Endothelial cell (in vitro differentiated cells): ENCODE measurements around the gene TAS2R43. TPM values are rescaled to one million over a fixed set of nuclear protein-coding genes. Genes with fewer than 3 reads are reported as not detected.
A peak's percentile ranks its signal among the peaks of the same experiment; 100 is the strongest.
"Not testable (repeated sequence)": the region's sequence is repeated elsewhere in the genome, so short reads cannot be mapped to it uniquely, and the experiment has no call there.

ENCODE experiments used
- DNase-seq: peaks from one replicate; pipeline ENCODE4 v3.0.0; 2021; ENCODE audit warnings: low spot score
- H3K27ac Mint-ChIP-seq: one replicate; pipeline ENCODE4 v1.8.0; 2021; ENCODE audit warnings: mixed read lengths, inconsistent platforms; ENCODE audit not compliant: unreplicated experiment
- H3K27me3 Mint-ChIP-seq: one replicate; pipeline ENCODE4 v1.8.0; 2021; ENCODE audit warnings: mild to moderate bottlenecking, moderate library complexity, mixed read lengths, inconsistent platforms; ENCODE audit not compliant: unreplicated experiment
- H3K36me3 Mint-ChIP-seq: one replicate; pipeline ENCODE4 v1.8.0; 2021; ENCODE audit warnings: mild to moderate bottlenecking, low read depth, mixed read lengths, inconsistent platforms; ENCODE audit not compliant: unreplicated experiment
- H3K4me1 Mint-ChIP-seq: one replicate; pipeline ENCODE4 v1.8.0; 2021; ENCODE audit warnings: mild to moderate bottlenecking, mixed read lengths, inconsistent platforms; ENCODE audit not compliant: unreplicated experiment
- H3K4me3 Mint-ChIP-seq: one replicate; pipeline ENCODE4 v1.8.0; 2021; ENCODE audit warnings: mild to moderate bottlenecking, mixed read lengths, inconsistent platforms; ENCODE audit not compliant: unreplicated experiment
- H3K9me3 Mint-ChIP-seq: one replicate; pipeline ENCODE4 v1.8.0; 2021; ENCODE audit warnings: mixed read lengths, inconsistent platforms; ENCODE audit not compliant: unreplicated experiment
- total RNA-seq: library from RNA; stranded (reverse); fragmentation: NEBNext Ultra II Directional; extraction: Animal tissue kit (Norgen Biotek cat#: 25700); gene quantifications from one replicate; pipeline ENCODE4 v1.2.1, GENCODE V29; 2021; ENCODE audit not compliant: unreplicated experiment
- TF ChIP-seq, protein P1 (sequence below): fragments of 200-600 bp; sonication (generic); IDR thresholded peaks from one replicate; pipeline ENCODE4 v1.5.0; 2021; ENCODE audit warnings: antibody characterized with exemption; ENCODE audit not compliant: unreplicated experiment

The TAS2R43 gene
- total RNA-seq, 1 donor from 2014 or later, result 0.62 TPM

DNA sequence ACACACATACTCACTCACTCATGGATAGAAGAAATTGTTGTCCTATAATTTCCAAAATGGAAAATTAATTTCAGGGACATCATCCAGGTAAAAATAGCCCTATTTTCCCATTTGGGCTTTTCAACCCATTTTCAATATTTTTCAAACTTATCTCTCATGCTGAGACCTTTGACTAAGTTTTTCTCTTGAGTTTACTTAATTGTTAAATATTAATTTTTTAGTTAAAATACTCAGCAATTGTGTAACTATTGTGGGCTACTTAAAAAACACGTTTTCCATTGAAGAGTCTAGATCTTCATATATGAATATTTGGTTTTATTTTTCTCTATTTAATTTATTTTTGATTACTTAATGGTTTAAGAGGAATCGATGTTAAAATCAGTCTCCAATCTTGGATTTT, 14.2 kb upstream of the TAS2R43 start:
- Mint-ChIP-seq H3K4me3 (no peak overlapping the region), H3K36me3 (peaks cover 45% of the 10 kb centered on the region), H3K27me3 (peaks cover 5% of the 10 kb centered on the region), H3K4me1 (no peaks in the 10 kb centered on the region), H3K9me3 (no peaks in the 10 kb centered on the region), H3K27ac (no peak overlapping the region)
- TF ChIP-seq, protein P1, sequence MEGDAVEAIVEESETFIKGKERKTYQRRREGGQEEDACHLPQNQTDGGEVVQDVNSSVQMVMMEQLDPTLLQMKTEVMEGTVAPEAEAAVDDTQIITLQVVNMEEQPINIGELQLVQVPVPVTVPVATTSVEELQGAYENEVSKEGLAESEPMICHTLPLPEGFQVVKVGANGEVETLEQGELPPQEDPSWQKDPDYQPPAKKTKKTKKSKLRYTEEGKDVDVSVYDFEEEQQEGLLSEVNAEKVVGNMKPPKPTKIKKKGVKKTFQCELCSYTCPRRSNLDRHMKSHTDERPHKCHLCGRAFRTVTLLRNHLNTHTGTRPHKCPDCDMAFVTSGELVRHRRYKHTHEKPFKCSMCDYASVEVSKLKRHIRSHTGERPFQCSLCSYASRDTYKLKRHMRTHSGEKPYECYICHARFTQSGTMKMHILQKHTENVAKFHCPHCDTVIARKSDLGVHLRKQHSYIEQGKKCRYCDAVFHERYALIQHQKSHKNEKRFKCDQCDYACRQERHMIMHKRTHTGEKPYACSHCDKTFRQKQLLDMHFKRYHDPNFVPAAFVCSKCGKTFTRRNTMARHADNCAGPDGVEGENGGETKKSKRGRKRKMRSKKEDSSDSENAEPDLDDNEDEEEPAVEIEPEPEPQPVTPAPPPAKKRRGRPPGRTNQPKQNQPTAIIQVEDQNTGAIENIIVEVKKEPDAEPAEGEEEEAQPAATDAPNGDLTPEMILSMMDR, result no peak
- no peak for DNase-seq

DNA sequence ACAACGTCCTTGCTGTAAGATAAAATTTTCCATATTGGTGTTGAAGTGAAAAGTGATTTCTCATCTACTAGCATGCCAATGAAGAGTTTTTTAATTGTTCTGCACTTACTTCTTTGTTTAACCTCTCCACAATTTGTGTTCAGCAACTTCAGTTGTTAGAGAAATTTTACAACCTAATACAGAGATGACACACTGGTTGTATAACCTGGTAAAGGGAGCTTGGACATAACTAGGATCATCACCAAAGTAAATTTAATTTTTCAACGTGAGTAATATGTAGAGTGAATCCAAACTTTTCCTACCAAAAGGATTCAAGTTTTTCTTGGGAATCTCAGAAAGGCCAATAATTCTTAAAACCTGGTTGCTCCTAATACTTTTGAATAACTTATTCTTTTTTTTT, 13.4 kb upstream of the TAS2R43 start:
- H3K36me3 Mint-ChIP-seq, result peaks cover 38% of the 10 kb centered on the region
- no peak for DNase-seq
- no peak overlapping the region for H3K27ac Mint-ChIP-seq
- no peaks in the 10 kb centered on the region for H3K9me3 Mint-ChIP-seq
- no peaks in the 10 kb centered on the region for H3K4me1 Mint-ChIP-seq
- TF ChIP-seq, protein P1, result no peak
- H3K27me3 Mint-ChIP-seq, result peaks cover 2% of the 10 kb centered on the region
- H3K4me3 Mint-ChIP-seq, result no peak overlapping the region

DNA sequence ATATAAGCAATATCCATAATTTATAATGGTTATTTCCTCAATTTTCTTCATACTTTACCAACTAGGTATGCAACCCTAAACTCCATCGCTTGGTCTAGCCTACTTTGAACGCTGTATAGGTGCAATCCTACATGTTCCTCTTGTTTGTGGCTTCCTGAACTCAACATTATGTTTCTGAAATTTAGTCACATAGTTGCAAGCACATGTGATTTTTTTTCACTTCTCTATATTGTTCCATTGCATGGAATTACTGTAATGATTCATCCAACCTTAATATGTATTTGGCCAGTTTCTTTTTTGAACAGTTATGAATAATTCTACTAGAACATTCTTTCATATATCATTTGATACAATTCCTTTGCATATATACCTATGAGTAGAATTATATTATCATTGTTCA, 2.8 kb upstream of the TAS2R43 start:
- not testable (repeated sequence) for H3K4me1 Mint-ChIP-seq, DNase-seq, H3K36me3 Mint-ChIP-seq, H3K27me3 Mint-ChIP-seq, H3K27ac Mint-ChIP-seq, H3K4me3 Mint-ChIP-seq, H3K9me3 Mint-ChIP-seq

DNA sequence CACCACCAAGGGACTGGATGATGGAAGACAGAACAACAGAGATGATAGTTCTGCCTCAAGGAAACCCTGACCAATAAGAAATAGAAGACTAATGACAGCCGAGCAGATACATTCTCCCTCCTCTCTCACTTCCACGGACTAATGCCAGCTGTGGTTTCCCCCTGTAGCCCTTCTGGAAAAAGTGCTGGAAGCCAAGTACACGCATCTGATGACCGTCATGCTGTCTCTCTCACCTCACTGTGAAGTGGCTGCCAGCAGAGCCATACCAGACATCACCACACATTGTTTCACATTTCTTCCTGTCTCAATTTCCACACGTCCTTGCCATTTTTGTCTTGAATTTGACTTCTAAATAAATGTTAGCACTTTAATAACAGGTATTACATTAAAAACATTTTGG, 2.9 kb downstream of the TAS2R43 start:
- H3K4me3 Mint-ChIP-seq, result no peak overlapping the region
- H3K4me1 Mint-ChIP-seq, result no peaks in the 10 kb centered on the region
- peak overlapping the region; percentile 78 for H3K27ac Mint-ChIP-seq
- no peak for DNase-seq
- no peaks in the 10 kb centered on the region for H3K27me3 Mint-ChIP-seq
- H3K9me3 Mint-ChIP-seq, result no peaks in the 10 kb centered on the region
- TF ChIP-seq, protein P1, result no peak
- H3K36me3 Mint-ChIP-seq, result peaks cover under 1% of the 10 kb centered on the region

DNA sequence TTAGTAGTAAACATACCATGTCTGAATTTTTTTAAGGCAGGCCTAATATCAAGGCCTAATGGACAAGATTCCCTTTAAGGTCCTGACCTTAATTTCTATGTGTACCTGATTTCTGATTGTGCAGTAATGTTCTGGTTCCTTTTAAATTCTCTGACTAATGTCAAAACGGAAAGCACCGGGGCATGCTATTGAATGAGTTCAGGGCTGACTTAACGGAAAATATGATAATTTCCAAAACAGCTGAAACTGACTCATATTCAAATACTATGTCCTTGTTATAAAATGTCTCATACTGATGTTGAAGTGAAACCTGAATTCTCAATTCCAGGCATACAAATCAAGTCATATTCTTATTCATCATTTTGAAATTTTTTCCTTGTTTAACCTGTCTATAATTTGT, 6.7 kb downstream of the TAS2R43 start:
- no peaks in the 10 kb centered on the region for H3K27me3 Mint-ChIP-seq
- H3K27ac Mint-ChIP-seq, result no peak overlapping the region
- no peak for DNase-seq
- H3K9me3 Mint-ChIP-seq, result no peaks in the 10 kb centered on the region
- H3K4me3 Mint-ChIP-seq, result no peak overlapping the region
- H3K4me1 Mint-ChIP-seq, result no peaks in the 10 kb centered on the region
- H3K36me3 Mint-ChIP-seq, result peaks cover 10% of the 10 kb centered on the region
- TF ChIP-seq, protein P1, result no peak

DNA sequence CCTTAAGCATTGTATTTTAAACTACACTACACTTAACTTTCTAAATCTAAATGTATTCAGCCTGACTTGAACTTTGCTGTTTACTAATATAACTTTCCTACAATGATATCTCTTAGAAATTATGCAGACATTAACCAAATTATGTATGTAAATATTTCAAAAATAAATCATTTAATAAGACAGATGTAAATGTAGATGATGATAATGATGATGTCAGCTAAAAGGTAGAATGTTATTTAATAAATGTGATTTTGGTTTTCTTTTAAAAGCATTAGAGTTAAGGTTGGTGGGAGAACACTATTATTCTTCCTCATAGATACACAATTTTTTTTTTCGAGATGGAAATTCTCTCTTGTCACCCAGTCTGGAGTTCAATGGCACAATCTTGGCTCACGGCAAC, 10.1 kb downstream of the TAS2R43 start:
- Mint-ChIP-seq H3K4me3 (no peak overlapping the region), H3K27me3 (no peaks in the 10 kb centered on the region), H3K9me3 (no peaks in the 10 kb centered on the region), H3K4me1 (no peaks in the 10 kb centered on the region), H3K27ac (no peak overlapping the region), H3K36me3 (peaks cover 10% of the 10 kb centered on the region)
- no peak for DNase-seq
- TF ChIP-seq, protein P1, result no peak
